Activated CD4-positive, alpha-beta T cell treated with anti-CD3 and anti-CD28 coated beads, Interleukin-2, amount 10 ng/mL, durations not matched to agents 7 days and 5 days (primary cell): Measurements from ENCODE around the gene EPS15. TPM values are rescaled to one million over a fixed set of nuclear protein-coding genes. Genes with fewer than 3 reads are reported as not detected.

Source experiments
- total RNA-seq, 2 experiments: library from RNA; stranded (reverse); gene quantifications; one replicate each; pipeline ENCODE4 v1.2.3, GENCODE V29; 2021

EPS15 gene
- total RNA-seq, 2 experiments from 2014 or later: 53.9 to 58.8 TPM

Other genes starting within 250 kb of the EPS15 start
- gene TTC39A, start 188.7 kb downstream of the EPS15 start, total RNA-seq: not detected
- gene OSBPL9, start 97.8 kb upstream of the EPS15 start, total RNA-seq: 10 to 100 TPM; 44.0 to 46.7 TPM